HG03469 (cell line): ENCODE data around the gene LOXL1.
"Not testable (repeated sequence)": the region's sequence is repeated elsewhere in the genome, so short reads cannot be mapped to it uniquely, and the experiment has no call there.

Experiments
- ATAC-seq: cut with Tn5 transposase; IDR thresholded peaks from one replicate; pipeline ENCODE4 v1.9.1; 2021; ENCODE audit warnings: mild to moderate bottlenecking, moderate library complexity, moderate number of reproducible peaks; ENCODE audit not compliant: unreplicated experiment

LOXL1 gene

DNA sequence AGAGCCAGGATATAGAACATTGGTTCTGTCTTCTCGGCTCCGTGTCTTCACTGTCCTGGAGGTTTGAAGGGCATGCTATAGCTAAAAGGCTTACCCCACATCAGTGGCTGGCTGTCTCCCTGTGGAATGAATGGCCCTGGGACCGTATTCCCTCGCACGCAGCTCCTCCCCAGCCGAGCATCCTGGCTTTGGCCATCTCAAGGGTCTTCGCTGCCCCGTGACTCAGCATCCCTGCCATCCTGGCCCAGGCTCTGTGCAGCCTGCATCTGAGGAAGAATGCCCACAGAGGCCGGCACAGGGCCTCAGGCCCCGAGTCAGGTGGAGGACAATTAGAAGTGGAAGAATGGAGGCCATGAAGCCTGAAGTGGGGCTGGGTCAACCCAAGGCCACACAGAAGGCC is 11.0 kb downstream of the LOXL1 start:
- ATAC-seq = no peak

GRCh38 chr15:73937726-73938125 is 11.5 kb downstream of the LOXL1 start:
- ATAC-seq = no peak

GRCh38 chr15:73938516-73938915 is 12.3 kb downstream of the LOXL1 start:
- ATAC-seq = not testable (repeated sequence)

DNA sequence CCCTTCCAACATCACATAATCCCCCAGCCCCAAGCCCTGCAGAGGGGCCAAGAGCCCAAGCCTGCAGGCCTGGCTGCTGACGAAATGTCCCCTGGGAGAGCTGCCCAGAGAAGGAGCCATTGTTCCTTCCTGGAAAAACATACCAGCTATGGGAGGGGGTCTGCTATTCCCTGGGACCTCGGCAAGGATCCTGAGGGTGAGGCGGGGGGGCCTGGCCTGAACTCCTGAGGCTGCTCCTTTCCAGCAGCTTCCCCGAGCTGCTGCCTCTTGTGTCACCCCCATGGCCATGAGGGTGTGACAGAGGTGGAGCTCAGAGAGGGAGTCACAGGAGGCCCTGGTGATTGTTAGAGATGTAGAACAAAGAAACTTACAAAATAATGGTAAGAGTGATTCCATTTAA is 12.9 kb downstream of the LOXL1 start:
- no peak for ATAC-seq

GRCh38 chr15:73940061-73940981 is 14.1 kb downstream of the LOXL1 start:
- ATAC-seq = no peak

DNA sequence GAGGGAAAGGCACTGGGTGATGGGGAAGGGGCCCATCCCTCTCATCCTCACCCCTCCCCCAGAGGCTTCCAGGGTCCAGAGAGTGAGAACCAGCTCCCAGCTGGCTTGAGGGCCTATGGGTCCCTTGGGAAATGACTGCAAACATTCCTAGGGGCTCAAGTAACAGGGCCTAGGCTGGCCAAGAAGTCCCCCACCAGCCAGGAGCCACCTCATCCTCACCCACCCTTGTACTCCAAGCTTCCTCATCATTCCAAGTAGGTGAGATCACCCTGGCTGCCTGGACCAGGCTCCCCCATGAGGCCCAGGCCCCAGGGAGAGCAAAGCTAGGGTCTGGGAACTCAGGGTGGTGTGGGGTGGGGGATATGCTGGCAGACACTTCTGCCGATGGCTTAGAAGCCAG is 14.8 kb downstream of the LOXL1 start:
- ATAC-seq = no peak

- ATAC-seq = no peak
These were observed 15.2 kb downstream of the LOXL1 start for GRCh38 chr15:73941449-73941848.

- no peak for ATAC-seq
These were observed 15.8 kb downstream of the LOXL1 start for GRCh38 chr15:73941871-73942635.

DNA sequence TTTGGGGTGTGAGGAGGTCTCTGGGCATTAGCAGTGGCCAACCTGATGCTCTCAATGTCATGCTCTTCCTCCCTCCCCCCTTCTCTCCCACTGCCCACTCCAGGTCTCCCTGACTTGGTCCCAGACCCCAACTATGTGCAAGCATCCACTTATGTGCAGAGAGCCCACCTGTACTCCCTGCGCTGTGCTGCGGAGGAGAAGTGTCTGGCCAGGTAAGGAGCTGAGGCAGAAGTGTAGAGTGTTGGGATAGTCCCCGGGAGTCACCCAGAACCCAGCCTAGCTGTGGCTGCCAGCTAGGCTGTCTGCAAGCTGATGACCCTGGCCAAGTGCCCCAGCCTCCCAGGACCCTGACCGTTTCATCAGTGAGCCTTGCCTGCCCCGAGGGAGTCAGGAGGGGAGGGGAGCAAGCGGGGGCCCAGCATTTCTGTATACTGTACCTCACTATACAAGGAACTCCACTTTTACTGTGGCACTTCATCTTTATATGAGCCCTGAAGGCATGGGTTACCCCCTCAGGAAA is 16.5 kb downstream of the LOXL1 start:
- ATAC-seq = no peak

- no peak for ATAC-seq
These were observed 18.2 kb downstream of the LOXL1 start for GRCh38 chr15:73944161-73945129.

- no peak for ATAC-seq
These were observed 18.9 kb downstream of the LOXL1 start for GRCh38 chr15:73945130-73945508.

DNA sequence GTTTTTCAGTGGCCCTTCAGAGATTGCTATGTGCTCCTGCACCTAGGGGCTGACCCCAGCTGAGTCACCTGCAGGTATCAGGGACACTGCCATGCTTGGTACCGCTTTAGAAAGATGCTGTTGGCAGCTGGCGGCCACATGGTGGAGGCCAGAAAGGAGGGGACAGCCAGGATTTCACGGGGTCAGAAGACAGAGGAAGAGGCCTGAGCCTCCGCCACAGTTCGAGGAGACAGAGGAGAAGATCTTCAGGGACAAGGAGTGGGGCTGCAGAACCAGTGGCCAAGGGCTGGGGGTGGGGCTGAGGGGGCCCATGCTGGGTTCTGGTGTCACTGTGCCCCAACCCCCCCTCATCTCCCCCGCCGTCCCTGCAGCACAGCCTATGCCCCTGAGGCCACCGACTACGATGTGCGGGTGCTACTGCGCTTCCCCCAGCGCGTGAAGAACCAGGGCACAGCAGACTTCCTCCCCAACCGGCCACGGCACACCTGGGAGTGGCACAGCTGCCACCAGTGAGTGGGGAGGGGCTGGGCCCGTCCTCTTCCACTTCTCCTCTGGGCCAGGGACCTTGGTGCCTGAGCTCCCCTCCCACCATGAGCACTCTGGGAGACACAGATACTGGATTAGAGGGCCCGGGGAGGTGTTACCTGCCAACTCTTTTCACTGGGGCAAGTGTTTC is 19.9 kb downstream of the LOXL1 start:
- ATAC-seq = no peak

DNA sequence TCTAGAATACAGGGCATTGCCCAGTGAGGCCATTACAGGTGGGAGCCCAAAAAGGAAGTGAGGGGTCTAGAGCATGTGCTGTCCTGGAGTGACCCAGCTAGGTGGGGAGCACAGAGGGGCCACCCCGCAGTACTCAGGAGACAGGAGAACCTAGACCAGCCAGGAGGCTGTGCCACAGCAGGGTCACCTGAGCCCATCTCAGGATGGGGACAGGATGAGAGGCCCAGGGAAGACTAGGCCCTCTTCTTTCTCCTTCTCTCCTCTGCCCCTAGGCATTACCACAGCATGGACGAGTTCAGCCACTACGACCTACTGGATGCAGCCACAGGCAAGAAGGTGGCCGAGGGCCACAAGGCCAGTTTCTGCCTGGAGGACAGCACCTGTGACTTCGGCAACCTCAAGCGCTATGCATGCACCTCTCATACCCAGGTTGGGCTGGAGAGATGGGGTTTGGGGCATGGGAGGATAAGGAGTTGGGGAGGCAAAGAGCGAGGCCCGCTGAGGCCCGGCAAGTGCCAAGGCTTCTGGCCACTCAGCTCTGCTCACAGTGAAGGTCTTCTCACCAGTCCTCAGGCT is 20.6 kb downstream of the LOXL1 start:
- no peak for ATAC-seq

- ATAC-seq = no peak
These were observed 21.4 kb downstream of the LOXL1 start for GRCh38 chr15:73947651-73948050.

- no peak for ATAC-seq
These were observed 22.1 kb downstream of the LOXL1 start for GRCh38 chr15:73948396-73948795.

DNA sequence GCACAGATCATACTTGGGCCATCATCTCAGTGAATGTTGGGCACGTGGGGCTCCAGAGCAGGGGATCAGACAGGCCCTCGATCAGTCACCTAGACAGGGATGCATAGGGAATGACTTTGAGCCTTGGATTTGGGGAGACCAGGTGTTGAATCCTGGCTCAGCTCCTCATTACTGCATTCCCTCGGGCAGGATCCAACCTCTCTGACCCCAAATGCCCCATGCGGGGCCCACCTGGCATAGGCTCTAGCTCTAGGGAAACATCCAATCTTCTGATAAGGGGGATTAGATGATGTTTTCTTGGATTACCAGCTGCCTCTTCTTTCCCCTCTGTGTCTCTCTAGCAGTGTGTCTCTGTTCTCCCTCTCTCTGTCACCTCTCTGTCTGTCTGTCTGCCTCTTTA is 22.7 kb downstream of the LOXL1 start:
- no peak for ATAC-seq

GRCh38 chr15:73949496-73949895 is 23.2 kb downstream of the LOXL1 start:
- no peak for ATAC-seq

DNA sequence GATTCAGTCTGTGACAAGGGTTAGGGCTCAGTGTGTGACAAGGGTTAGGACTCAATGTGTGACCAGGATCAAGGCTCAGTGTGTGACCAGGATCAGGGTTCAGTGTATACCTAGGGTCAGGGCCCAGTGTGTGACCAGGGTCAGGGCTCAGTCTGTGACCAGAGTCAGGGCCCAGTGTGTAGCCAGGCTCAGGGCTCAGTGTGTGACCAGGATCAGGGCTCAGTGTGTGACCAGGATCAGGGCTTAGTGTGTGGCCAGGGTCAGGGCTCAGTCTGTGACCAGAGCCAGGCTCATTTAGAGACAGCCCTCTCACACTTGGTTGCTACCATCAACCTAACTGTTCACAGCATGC is 24.2 kb downstream of the LOXL1 start:
- ATAC-seq = no peak

DNA sequence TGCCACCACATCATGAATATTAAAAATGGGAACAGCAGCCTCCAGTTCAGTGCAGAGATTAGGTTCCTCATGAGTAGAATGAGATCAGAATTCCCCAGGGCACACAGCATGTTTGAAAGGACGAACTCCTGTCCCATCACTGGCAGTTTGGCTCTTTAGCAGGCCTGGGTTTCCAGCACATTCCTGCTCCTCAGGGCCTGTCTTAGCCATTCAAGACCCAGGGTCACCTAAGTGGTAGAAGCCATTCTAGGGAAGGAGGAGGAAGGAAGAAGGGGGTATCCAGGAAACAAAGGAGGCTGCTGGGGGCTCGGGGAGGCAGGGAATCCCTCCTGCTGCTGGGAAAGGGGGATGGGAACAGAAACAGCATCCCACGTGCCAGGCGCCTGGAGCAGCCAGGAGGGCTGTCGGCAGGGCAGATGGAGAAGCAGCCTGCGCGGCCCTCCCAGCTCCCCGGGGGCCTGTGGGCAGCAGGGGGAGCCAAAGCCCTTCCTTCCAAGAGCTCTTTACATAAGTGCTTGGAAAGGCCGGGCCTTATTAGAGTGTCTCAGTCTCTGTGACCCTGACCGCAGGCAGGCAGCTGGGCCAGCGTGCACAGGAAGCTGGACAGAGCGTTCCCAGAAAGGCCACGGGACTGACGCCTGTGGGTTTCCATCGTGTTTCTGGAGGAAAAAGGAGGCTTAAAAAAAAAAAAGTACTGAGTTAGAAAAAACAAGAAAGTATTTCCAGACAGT is 24.7 kb downstream of the LOXL1 start:
- no peak for ATAC-seq
